HL-60/S4 treated with retinoic acid at 250 ng/mL for 4 days and 3 days (cell line): ENCODE results near the gene C6orf136.

Source experiments
- in situ Hi-C: fragments of 300-500 bp; cut with MboI; formaldehyde crosslinking; loops from 2 replicates; pipeline ENCODE4 v1.7.0; 2022; ENCODE audit warnings: low sequenced_read_pairs

Gene C6orf136

DNA sequence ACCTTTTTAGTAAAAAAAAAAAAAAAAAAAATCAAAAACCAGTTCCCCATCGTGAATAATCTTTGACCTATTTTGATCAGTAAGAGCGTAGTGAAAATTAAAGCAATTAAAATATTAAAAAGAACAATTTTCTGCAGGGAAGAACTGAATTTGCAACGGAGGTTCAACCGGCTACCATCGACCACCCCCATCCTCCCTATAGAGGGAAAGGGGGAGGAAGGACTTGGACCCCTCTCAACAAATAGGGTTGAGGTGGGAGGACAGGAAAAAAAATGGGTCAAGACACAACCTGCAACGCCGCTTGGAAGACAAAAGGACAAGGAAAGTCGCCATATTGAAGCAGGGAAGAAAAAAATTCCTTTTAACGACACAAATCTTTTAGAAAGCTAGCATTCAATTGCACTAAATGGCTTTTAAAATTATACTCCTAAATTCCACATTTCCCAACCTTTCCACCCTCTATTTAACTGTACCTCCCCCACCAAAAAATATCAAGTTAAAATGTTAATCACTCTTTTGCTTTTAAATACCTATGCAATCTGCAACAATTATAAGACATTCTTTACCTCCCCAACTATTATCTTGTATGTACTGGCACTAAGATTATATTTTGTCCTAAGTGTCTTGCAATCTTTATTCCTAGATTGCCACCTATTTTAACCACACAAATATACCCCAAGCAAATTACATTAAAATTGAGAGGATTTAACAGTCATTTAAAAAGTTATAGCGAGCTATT is 31.5 kb upstream of the C6orf136 start:
- in situ Hi-C loops, result no loop called here

DNA sequence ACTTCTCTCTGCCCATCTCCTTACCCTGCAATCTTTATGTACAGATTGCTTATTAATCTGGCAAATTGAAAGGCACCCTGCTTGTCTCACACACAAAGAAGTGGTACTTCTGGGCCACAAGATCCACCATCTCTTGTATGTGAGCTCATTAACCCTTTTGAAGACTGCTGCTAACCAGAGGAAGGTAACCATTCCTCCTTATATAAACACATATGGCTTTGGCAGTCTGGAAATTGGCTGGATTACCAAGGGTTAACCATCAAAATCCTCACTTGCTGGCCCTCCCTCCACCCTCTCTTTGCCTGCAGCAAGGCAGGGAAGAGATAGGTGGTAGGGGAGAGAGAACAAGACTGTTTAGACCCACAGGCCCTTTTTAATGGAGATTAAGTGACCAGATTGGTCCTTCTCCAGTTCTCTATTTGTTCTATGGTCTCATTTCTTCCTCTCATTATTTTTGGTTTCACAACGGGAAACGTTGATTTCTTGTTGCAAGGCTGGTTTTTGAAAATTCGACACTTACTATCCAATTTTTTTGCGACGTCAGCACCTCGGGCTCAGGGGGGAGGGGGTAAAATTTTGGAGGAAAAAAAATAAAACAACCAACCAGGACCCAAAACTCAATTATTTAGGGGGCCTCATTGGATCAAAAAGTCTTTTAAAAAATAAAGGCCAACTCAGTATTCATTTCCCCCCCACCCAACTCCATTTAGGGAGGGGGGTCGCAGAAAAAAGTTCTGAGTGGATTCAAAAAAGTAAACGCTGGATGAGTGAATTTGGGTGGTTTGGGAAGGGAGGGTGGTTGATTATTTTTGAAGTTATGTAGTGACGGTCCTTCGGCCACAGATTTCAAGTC is 30.7 kb upstream of the C6orf136 start:
- in situ Hi-C loops, result no loop called here

DNA sequence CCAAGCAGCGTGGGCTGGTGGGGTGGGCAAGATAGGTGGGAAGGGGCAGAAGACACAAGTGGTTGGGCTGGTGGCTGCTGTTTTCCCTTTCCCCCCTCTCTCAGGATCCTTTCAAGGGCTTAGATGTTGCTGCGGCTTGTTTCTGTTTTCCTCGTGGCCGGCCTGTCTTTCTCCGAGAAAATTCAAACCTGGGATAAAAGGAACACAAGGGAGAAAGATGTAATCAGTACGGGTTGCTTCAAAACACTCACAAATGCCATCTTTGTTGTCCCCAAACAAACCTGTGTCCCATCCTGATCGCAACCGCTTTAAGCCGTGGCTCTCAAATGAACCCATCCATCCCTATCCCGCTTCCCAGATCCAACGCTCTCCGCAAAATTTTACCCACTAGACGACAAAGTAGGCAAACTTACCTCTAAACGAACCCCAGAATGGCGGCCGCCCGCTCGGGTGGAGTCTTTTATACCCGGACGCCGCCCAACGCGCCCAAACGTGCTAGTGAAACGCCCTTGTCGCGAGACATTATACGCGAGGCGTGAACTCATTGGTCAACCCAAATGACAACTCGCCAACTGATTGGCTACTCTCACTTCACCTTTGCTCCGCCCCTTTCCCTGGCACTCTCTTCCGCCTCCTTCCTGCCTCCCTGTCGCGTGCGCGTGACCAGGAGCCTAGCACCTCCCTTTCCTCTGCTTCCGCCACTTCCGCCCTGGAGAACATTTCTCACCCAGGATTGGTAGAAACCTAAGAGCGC is 29.9 kb upstream of the C6orf136 start, which contains the start of gene PPP1R10:
PPP1R10 (minus strand) TSS at position 433 of the 754 bp plus-strand sequence. CDS start 7,299 bp downstream, outside the sequence.
- in situ Hi-C loops, result no loop called here

DNA sequence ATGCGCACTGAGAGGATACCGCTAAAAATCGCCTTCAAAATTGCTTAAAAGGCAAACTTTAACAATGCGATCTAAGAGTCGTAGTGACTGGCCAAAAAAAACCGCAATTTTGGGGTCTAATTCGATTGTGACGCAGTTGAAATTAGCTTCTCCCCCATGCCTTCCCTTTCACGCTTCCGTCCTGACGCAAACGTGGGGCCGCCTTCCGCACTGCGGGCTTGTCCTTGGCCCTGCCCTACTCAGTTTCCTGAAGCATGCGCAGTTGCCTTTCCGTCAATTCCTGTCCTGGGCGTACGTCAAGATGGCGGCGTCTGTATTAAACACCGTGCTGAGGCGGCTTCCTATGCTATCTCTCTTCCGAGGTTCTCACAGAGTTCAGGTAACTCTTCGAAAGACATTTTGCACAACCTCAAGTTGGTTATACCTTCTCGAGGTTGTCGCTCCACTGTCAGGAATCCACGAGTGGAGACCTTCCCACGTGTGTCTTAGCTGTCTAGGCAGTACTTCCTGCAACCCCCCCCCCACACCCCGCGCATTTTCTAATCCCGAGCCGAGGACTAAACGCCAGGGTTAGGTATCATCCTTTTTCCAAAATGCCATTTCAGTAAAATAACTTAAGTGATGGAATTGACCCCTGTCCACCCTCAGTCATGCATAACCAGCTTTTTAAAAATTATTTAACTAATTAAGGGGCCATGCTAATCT is 29.2 kb upstream of the C6orf136 start, which contains the start of gene MRPS18B:
MRPS18B (plus strand) TSS at position 276 of the 705 bp plus-strand sequence; CDS start at position 302, 26 bp downstream.
- in situ Hi-C loops, result no loop called here

DNA sequence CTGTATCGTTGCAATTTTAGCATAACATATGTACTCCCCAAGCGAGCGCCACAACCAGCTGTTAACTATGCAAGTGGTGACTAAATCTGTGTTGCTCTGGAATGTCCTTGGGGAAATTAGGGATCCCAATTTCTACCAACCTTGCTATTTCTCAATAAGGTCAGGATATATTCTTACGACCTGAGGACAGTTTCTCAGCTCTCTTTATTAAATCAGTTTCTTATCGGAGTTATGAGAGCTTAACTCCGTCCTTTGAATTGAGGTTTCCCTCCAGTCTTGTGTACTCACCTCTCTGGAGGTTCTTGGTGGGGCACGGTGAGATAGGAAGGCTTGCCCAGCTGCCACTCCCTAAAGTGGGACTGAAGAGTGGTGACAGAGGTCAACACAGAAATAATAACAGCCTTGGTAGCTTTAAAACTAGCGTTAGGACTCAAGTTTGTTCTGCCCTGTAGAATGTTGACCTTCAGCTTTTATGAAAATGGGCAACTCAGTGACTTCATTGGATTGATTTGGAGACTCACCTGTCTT is 28.6 kb upstream of the C6orf136 start:
- in situ Hi-C loops, result no loop called here

DNA sequence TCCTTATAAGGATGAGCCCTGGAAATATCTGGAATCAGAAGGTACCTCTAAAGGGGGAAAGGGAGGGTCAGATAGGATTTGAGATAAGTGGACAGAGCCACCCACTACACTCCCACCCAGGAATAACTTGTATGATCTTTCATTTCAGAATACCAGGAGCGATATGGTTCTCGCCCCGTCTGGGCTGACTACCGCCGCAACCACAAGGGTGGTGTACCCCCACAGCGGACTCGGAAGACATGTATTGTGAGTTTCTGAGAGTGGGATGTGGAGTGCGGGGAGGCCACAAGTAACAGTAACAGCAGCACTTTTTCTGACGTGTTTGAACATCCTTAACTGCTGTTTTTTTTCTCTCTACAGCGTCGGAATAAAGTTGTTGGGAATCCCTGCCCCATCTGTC is 27.4 kb upstream of the C6orf136 start:
- in situ Hi-C loops, result no loop called here

DNA sequence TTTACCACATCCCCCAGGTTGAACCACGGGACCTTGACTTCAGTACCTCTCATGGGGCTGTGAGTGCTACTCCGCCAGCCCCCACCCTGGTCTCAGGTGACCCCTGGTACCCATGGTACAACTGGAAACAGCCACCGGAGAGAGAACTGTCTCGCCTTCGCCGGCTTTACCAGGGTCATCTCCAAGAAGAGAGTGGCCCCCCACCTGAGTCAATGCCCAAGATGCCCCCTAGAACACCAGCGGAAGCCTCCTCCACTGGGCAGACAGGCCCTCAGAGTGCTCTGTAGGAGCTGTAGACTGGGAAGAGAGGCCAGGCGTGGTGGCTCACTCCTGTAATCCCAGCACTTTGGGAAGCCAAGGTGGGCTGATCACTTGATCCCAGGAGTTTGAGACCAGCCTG is 21.4 kb upstream of the C6orf136 start:
- in situ Hi-C loops, result no loop called here

DNA sequence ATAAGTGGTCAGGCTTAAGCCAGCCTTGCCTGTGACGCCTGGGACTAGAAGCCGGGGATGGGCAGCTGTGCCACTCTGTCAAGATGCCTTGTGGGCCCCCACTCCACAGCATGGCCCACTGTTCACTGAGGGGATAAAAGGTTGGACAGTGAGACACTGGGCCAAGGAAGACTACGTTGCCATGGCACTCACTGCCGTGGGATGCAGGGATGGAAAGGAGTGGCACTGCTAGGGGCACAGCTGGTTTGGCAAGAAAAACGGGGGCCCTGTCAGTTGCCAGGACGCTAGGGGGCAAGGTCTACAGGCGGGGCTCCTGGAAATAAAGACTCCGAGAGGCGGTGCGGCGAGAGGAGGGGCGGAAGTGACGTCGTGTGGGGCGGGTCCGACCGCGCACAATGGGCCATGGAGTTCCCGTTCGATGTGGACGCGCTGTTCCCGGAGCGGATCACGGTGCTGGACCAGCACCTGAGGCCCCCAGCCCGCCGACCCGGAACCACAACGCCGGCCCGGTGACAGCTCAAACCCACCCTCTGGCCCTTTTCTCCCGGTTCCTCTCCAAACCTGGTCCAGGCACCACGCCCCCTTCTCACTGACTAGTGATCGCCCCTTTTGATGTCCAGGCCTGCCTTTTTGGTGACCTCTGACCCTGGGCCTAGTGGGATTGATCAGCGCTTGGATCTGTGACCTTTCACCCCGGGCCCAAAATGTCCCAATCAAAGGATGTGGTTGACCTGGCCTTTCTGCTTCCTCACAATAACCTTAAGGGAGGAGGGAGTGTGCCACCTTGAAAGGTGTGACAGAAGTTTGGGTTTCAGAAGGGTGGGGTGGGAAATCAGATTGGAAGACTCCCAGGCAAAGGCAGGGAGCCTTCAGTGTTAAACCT is 20.2 kb upstream of the C6orf136 start, which contains the start of gene ATAT1:
ATAT1 (plus strand) TSS at position 391 of the 883 bp plus-strand sequence.
- in situ Hi-C loops, result no loop called here

DNA sequence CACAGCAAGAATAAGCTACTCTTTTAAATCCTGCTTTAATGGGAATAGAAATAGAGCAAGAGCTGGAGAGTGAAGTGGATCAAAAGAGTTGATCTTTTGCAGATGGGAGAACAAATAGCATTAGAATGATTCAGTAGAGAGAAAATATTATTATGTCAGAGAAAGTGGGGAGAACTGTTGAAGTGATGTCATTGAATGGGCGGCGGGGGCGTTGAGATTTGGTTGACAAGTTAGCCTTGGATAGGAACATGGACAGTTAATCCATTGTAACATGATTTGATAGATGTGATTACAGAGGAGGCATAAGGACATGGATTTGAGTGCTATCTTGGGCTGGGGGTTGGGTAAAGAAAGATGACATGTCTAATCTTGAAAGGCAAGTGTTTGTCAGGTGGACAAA is 11.1 kb upstream of the C6orf136 start:
- in situ Hi-C loops, result no loop called here

DNA sequence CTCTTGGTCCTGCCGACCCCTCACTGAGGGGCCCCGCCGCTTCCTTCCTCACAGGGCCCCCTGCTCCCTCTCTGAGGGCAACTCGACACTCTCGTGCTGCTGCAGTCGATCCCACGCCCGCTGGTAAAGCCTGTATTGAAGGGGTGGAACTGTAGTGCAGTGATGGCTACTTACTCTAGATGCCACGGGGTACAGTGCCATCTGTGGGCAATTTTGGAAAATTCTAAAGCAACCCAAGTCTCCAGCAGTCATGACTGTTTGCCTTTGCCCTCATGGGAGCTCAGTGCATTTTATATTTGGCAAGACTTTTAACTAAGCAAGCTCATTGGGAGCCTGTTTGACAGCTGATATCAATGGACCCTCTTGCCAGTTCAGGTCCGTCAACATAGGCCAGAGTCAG is 6.5 kb upstream of the C6orf136 start:
- in situ Hi-C loops, result no loop called here

DNA sequence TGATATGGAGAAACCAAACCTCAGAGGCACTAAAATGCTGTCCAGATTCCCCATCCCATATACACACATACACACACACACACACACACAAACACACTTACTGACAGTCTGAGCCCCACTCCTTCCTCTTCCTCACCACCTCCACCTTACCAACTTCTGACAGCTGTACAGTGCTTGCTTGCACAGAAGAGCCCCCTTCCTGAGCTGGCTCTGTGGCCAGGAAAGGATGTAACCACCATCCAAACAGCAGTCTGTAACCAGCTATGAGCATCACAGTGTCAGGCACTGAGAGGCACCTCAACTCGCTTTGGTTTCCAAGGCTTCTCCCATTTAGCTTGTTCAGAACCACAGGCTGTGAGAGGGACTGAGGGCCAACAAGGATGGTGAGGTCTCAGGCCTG is 5.9 kb upstream of the C6orf136 start:
- in situ Hi-C loops, result no loop called here

DNA sequence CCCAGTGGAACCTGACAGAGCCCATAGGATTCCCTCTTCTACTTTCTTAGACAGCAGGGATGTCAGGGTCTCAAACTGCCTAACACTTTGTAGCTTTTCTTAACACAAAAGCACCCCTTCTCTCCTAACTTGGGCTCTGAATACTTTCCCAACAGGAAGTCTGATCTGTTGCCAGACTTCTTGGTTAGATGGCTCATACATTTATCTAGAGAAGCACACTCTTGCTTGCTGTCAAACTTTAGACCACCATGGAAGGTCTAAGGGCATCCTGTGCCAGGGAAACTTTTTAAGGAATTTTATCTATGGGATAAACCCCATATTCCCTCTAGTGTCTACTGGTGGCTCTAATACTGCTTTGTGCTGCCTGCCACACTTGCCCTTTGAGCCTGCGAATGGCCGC is 3.3 kb upstream of the C6orf136 start:
- in situ Hi-C loops, result no loop called here

DNA sequence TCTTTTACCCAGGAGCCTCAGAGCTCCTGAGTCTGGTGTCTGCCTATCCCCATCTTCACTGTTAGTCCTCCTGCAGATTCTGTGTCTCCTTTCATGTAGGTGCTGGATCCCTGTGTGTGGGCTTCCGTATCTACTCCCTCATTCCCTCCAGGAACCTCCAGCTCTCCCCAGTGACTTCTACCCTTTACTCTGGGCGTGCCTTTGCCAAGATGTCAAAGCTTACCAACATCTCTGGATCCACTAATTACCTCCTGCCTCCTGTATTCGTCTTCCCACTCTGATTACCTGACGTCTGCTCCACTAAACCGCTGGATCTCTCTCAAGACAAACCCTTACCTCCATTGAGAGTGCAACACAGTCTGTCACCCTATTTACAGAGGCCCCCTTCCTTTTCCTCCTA is 2.2 kb upstream of the C6orf136 start:
- in situ Hi-C loops, result no loop called here

DNA sequence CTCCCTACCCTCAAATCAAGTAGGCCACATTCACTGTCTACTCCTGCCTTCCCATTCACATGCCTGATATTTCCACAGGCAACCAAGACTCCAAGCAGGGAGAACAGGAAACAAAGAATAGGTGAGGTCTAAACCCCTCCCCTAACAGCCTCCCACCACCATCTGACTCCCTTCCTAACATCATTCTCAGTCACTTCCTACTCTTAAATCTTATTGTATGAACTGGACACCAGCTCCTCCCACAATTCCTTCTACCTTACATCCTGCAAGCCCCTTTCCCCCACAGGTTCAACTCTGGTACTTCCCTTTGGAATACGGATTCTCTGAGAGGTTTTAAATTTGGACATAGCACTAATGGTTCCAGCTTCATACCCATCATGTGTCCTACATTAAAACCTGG is 944 bp upstream of the C6orf136 start:
- in situ Hi-C loops, result no loop called here

DNA sequence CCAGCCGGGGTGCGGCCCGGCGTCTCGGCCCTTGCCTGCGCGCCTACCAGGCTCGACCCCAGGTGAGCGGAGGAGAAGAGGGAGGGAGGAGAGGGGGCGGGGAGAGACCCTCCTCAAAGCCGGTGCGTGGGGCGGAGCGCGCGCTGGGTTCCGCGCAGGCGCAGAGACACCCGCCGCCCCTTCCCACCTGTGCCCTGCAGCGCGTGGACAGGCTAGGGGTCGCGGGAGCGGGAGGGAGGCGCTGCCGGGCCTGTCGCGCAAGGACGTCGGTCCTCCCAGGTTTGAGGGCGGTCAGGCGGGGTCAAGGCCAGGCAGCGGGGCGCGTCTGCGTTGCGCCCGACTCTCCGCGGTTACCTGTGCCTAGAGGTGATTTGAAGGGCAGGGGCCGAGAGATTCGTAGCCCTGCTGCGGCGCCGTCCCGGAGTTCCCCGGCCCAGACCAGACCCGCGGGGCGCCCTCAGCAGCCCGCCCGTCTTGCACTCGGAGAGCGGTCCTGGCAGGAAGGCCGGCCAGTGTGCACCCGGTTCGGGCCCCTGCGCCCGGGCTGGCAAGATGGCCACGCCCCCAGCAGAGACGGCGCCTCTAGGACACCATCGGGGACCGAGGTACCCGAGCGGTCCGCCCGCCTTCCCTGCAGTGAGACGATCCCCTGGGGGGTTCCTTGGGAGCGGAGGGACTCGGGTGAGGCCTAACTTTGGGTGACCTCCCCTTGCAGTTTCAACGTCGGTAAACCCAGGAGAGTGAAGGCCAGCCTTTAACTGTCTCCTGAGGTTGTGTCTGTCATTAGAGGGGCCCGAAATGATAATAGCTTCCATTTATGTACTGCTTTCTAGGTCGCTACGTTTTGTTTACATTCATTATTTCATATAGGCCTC is 546 bp downstream of the C6orf136 start:
- in situ Hi-C loops, result no loop called here

DNA sequence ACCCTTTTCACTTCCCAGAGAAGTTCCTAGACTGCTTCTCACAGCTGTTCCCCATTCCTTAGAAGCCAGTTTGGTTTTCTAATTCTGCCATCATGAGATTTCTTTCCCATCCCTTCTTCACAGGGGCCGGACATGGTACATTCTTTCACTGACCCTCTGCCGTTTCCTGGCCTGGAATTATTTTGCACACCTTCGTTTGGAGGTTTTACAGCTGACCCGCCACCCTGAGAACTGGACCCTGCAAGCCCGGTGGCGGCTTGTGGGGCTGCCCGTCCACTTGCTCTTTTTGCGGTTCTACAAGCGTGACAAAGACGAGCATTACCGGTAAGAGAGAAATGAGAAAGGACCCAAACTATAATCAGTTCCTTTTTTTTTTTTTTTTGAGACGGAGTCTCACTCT is 4.2 kb downstream of the C6orf136 start:
- in situ Hi-C loops, result no loop called here

DNA sequence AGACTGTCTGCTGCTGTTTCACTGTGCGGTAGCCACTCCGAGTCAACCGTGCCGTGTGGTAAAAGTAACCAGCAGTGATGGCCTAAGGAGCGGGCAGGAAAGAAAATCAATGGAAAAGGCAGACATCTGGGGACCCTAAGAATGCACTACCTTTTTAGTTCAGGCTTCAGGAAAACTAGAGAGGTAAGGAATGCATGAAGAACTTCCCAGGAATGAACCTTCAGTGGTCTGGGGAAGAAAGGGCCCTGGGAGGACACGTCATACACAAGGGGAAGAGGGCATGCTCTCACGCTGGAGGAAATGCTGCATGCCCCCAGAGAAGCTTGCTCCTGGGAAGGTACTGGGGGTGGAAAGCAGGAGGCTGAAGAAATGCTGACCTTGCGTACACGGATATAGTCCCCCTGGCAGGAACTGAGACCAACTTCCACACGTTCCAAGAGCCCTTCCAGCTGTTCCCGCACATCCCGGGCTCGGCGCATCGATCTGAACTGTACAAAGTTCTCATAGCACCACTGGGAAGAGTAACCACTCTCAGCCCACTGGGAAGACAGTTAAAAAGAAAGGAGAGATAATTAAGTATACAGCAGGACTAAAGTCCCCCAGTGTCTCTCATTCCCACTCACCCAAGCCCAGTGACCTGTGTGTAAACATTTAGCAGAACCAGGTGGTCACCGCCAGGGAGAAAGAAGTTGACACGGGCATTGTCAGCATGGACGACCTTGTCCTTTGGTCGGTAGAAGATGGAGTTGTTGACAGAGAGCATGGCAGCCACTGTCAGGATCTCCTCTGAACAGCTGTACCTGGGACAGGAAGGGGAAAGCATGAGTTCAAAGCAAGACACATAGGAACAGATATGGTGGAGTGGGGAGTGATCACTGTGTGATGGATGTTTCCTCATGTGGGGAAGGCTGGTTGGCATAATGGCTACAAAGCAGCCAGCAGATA is 8.1 kb downstream of the C6orf136 start:
- in situ Hi-C loops, result no loop called here
